ENCODE data around the gene METTL25B. TPM values are rescaled to one million over a fixed set of nuclear protein-coding genes. Genes with fewer than 3 reads are reported as not detected.

Gene METTL25B
- total and polyA plus RNA-seq, 10 of the 15 experiments (the other 5 are each of a cell fraction or from before 2014, with no cell fraction given): 5.9 to 25.2 (median 13.5) TPM

DNA sequence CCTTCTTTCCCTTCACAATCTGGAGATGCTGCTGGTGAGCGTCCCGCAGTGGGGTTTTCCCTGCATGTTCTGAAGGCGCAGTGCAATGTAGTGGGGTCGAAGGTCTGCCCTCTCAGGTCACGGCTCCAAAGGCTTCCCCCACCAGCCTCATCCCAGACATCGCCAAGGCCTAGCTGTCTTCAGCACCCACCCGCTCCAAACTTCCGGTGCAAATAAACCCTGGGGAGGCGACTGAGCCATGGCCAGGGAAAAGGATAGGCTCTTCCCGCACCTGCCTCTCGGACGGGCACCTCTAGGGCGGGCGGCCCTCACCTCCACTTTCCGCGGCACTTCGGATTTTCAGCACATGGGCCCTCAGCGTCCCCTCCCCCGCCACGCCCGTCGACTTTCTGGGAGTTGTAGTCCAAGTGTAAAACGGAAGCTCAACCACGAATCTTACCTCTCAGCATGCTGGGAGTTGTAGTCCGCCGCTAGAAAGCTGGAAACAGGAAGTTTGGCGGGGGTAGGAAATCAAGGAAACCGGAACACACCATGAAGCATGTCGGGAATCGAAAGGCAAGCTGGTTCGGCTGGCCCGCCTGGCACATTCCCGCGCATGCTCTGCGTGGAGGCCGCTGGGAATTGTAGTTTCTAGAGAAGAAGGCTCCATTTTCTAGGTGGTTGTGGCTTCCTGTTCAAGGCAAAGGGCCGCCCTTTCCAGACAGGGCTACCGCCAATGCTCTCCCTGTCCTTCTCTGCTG, 12.6 kb downstream of the METTL25B start, which contains the start of gene MRPL24 (continued):
- peak; percentile 89 for TF ChIP-seq NKRF (conservative IDR thresholded peaks at IDR 0.05)
- no peak for TF ChIP-seq PML (IDR thresholded peaks at IDR 0.05; ENCODE audit: low read length)
- no peak for TF ChIP-seq NFYB (IDR thresholded peaks at IDR 0.05; ENCODE audit: insufficient read depth, low read depth, low read length)
- no peak for TF ChIP-seq JUNB (IDR thresholded peaks at IDR 0.05)
- peak; percentile 87 for TF ChIP-seq RELA (IDR thresholded peaks at IDR 0.05; ENCODE audit: borderline replicate concordance, partially characterized antibody)
- TF ChIP-seq KAT2A (conservative IDR thresholded peaks at IDR 0.05; ENCODE audit: control insufficient read depth, low read depth, low read length): no peak
- TF ChIP-seq, protein P1, sequence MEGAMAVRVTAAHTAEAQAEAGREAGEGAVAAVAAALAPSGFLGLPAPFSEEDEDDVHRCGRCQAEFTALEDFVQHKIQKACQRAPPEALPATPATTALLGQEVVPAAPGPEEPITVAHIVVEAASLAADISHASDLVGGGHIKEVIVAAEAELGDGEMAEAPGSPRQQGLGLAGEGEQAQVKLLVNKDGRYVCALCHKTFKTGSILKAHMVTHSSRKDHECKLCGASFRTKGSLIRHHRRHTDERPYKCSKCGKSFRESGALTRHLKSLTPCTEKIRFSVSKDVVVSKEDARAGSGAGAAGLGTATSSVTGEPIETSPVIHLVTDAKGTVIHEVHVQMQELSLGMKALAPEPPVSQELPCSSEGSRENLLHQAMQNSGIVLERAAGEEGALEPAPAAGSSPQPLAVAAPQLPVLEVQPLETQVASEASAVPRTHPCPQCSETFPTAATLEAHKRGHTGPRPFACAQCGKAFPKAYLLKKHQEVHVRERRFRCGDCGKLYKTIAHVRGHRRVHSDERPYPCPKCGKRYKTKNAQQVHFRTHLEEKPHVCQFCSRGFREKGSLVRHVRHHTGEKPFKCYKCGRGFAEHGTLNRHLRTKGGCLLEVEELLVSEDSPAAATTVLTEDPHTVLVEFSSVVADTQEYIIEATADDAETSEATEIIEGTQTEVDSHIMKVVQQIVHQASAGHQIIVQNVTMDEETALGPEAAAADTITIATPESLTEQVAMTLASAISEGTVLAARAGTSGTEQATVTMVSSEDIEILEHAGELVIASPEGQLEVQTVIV (IDR thresholded peaks at IDR 0.05; ENCODE audit: borderline replicate concordance, partially characterized antibody): peak; percentile 90
- no peak for TF ChIP-seq MYC (IDR thresholded peaks at IDR 0.05; ENCODE audit: insufficient read depth, insufficient read length, insufficient replicate concordance, low read length, severe bottlenecking)
- no peak for TF ChIP-seq RCOR1 (conservative IDR thresholded peaks at IDR 0.05; ENCODE audit: low read depth, low read length)
- no peak for TF ChIP-seq CHD4 (IDR thresholded peaks at IDR 0.05)
- TF ChIP-seq, protein P2, sequence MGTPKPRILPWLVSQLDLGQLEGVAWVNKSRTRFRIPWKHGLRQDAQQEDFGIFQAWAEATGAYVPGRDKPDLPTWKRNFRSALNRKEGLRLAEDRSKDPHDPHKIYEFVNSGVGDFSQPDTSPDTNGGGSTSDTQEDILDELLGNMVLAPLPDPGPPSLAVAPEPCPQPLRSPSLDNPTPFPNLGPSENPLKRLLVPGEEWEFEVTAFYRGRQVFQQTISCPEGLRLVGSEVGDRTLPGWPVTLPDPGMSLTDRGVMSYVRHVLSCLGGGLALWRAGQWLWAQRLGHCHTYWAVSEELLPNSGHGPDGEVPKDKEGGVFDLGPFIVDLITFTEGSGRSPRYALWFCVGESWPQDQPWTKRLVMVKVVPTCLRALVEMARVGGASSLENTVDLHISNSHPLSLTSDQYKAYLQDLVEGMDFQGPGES (IDR thresholded peaks at IDR 0.05): no peak
- TF ChIP-seq DPF2 (IDR thresholded peaks at IDR 0.05): no peak
- TF ChIP-seq SIN3A (IDR thresholded peaks at IDR 0.05; ENCODE audit: low read depth, low read length): peak; percentile 93
- peak; percentile 98 for TF ChIP-seq SIX5 (IDR thresholded peaks at IDR 0.05; ENCODE audit: low read depth, low read length, severe bottlenecking)
- peak; percentile 67; the same call in 1 of the 2 replicates for TF ChIP-seq TCF12 (IDR thresholded peaks at IDR 0.05; ENCODE audit: low read depth, low read length)
- TF ChIP-seq MXI1 (IDR thresholded peaks at IDR 0.05; ENCODE audit: low read depth, low read length): peak; percentile 98
- TF ChIP-seq ZNF217 (IDR thresholded peaks at IDR 0.05): no peak
- TF ChIP-seq GATAD2B (conservative IDR thresholded peaks at IDR 0.05; ENCODE audit: low read depth): 0 out of 2 replicates have a peak, but pooled peaks have one; percentile 42
- peak; percentile 70 for TF ChIP-seq FOXK2 (IDR thresholded peaks at IDR 0.05)
- TF ChIP-seq CHD2 (IDR thresholded peaks at IDR 0.05; ENCODE audit: borderline replicate concordance, low read depth, low read length): peak; percentile 96
- no peak for TF ChIP-seq ZNF274 (IDR thresholded peaks at IDR 0.05; ENCODE audit: insufficient read depth, insufficient read length)
- peak; percentile 54; the same call in 1 of the 2 replicates for TF ChIP-seq RAD51 (IDR thresholded peaks at IDR 0.05)
- TF ChIP-seq, protein P3, sequence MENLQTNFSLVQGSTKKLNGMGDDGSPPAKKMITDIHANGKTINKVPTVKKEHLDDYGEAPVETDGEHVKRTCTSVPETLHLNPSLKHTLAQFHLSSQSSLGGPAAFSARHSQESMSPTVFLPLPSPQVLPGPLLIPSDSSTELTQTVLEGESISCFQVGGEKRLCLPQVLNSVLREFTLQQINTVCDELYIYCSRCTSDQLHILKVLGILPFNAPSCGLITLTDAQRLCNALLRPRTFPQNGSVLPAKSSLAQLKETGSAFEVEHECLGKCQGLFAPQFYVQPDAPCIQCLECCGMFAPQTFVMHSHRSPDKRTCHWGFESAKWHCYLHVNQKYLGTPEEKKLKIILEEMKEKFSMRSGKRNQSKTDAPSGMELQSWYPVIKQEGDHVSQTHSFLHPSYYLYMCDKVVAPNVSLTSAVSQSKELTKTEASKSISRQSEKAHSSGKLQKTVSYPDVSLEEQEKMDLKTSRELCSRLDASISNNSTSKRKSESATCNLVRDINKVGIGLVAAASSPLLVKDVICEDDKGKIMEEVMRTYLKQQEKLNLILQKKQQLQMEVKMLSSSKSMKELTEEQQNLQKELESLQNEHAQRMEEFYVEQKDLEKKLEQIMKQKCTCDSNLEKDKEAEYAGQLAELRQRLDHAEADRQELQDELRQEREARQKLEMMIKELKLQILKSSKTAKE (IDR thresholded peaks at IDR 0.05; ENCODE audit: low read depth, poor library complexity, severe bottlenecking): no peak
- peak; percentile 50; the same call in 1 of the 2 replicates for TF ChIP-seq EED (IDR thresholded peaks at IDR 0.05; ENCODE audit: low read depth)

Data from GM12878 (cell line).